ENCODE measurements around the gene ADISSP. TPM values are rescaled to one million over a fixed set of nuclear protein-coding genes. Genes with fewer than 3 reads are reported as not detected.
A peak's percentile ranks its signal among the peaks of the same experiment; 100 is the strongest.

The ADISSP gene
- total and polyA plus RNA-seq, 9 of the 15 experiments (the other 6 are each of a cell fraction or from before 2014, with no cell fraction given), result 1.4 to 70.6 (median 23.4) TPM

DNA sequence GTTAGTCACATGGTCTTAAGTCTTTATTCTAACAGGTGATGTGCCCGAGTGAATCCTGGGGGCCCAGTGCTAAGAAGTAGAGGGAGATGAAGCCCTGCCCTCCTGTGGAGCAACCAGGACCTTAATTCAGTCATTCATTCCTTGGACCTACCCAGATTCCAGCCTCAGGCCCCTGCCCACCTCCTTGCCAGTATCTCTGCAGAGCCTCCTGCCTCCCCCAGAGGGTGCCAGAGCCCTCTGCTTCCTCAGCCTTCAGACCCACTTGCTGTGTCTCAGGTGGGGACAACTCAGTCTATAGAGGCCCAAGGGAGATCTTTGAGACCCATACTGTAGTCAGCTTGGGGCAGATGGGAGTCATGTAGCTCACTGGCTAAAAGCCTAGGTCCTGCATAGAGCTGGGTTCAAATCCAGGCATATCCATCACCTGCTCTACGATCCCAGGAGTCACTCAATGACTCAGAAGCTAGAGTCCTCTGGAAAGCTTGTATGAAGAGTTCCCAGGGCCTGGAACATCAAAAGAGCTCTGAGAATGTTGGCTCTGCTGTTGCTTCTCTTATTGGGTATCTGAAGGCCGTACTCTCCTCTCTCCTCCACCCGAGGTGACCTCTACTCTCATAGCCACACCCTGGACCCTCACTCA is 51.2 kb downstream of the ADISSP start (continued):
- TF ChIP-seq, protein P1, sequence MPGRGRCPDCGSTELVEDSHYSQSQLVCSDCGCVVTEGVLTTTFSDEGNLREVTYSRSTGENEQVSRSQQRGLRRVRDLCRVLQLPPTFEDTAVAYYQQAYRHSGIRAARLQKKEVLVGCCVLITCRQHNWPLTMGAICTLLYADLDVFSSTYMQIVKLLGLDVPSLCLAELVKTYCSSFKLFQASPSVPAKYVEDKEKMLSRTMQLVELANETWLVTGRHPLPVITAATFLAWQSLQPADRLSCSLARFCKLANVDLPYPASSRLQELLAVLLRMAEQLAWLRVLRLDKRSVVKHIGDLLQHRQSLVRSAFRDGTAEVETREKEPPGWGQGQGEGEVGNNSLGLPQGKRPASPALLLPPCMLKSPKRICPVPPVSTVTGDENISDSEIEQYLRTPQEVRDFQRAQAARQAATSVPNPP (IDR thresholded peaks at IDR 0.05; ENCODE audit: borderline replicate concordance, insufficient read depth, insufficient read length), result no peak
- TF ChIP-seq, protein P2, sequence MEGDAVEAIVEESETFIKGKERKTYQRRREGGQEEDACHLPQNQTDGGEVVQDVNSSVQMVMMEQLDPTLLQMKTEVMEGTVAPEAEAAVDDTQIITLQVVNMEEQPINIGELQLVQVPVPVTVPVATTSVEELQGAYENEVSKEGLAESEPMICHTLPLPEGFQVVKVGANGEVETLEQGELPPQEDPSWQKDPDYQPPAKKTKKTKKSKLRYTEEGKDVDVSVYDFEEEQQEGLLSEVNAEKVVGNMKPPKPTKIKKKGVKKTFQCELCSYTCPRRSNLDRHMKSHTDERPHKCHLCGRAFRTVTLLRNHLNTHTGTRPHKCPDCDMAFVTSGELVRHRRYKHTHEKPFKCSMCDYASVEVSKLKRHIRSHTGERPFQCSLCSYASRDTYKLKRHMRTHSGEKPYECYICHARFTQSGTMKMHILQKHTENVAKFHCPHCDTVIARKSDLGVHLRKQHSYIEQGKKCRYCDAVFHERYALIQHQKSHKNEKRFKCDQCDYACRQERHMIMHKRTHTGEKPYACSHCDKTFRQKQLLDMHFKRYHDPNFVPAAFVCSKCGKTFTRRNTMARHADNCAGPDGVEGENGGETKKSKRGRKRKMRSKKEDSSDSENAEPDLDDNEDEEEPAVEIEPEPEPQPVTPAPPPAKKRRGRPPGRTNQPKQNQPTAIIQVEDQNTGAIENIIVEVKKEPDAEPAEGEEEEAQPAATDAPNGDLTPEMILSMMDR (IDR thresholded peaks at IDR 0.05 in 2 of 3, conservative IDR thresholded peaks at IDR 0.05 in 1 of 3; ENCODE audit: insufficient read depth in 2 of 3, low read depth in 1 of 3, low read length in 3 of 3), result peak; percentile 78 to 83 (median 80)
- TF ChIP-seq, protein P3, sequence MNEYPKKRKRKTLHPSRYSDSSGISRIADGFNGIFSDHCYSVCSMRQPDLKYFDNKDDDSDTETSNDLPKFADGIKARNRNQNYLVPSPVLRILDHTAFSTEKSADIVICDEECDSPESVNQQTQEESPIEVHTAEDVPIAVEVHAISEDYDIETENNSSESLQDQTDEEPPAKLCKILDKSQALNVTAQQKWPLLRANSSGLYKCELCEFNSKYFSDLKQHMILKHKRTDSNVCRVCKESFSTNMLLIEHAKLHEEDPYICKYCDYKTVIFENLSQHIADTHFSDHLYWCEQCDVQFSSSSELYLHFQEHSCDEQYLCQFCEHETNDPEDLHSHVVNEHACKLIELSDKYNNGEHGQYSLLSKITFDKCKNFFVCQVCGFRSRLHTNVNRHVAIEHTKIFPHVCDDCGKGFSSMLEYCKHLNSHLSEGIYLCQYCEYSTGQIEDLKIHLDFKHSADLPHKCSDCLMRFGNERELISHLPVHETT (CRISPR knock-in tag; conservative IDR thresholded peaks at IDR 0.05 in 1 of 2, IDR thresholded peaks at IDR 0.05 in 1 of 2), result no peak
- TF ChIP-seq NR2C2 (CRISPR knock-in tag; IDR thresholded peaks at IDR 0.05) (no peak), NR2C2 (tag; IDR thresholded peaks at IDR 0.05) (no peak)
- TF ChIP-seq, protein P4, sequence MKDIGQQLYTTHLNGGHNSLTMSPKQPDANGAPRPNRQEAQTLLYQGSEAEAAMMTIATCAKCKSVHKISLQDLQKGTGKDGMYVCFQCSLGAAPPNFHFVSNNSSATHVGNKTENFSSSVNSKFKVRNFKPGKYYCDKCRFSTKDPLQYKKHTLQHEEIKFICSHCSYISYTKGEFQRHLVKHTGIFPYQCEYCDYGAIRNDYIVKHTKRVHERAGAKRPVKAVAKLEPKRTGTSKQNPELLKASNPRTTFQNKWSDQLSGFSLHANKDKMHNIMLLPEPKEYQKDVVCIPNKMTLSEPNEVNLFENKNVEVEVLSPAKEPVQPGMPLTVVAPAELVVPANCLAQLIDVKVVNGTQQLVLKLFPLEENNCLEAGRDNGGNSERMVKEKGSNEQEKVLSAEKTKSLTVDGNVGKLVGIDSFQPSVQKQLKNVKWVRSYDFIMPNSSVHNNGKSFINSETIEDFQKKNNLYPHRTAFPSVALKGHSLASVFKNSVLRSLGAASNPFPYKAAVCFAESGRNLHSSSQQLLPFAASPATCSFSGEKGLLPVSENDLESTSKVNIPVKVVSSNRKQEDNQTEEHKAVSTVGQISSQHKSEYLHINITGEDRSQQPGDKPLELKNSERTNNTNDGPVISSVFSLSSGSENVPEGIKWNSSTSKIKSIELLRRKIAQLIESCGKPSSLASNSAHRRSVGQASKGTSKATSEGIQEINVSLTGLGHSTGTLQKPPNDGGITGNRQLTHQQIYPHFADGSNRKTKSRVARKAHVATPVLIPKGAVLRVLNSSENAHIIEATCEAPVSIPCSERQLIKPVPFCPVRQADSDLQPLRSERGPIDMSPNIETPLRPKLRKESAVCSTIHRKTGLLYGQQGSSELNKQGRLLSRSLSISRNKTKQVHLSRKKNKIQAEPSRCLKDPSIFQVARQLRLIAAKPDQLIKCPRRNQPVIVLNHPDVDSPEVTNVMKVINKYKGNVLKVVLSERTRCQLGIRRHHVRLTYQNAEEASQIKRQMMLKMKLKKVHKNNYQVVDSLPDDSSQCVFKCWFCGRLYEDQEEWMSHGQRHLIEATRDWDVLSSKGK (CRISPR knock-in tag; IDR thresholded peaks at IDR 0.05), result no peak

Measured in K562 (cell line).